Ascending aorta (tissue), 2 donors: ENCODE results near the gene UMPS. TPM values are rescaled to one million over a fixed set of nuclear protein-coding genes. Genes with fewer than 3 reads are reported as not detected.

ENCODE experiments used
- DNase-seq, 2 donors: peaks; one replicate each; pipeline ENCODE4 v3.0.0-alpha.2; 2019; ENCODE audit warnings: low spot score in 2 of 2
- H3K27ac ChIP-seq, 2 donors: fragments of 200-600 bp; sonication (generic); one replicate each; pipeline ENCODE4 v1.5.1; 2016 to 2017; ENCODE audit warnings: mild to moderate bottlenecking in 1 of 2
- H3K27me3 ChIP-seq: fragments of 200-600 bp; sonication (generic); one replicate; pipeline ENCODE4 v1.5.1; 2017
- H3K36me3 ChIP-seq, 2 donors: fragments of 200-600 bp; sonication (generic); one replicate each; pipeline ENCODE4 v1.5.1; 2016
- H3K4me1 ChIP-seq, 2 donors: fragments of 200-600 bp; sonication (generic); one replicate each; pipeline ENCODE4 v1.5.1; 2016 to 2017; ENCODE audit warnings: mild to moderate bottlenecking in 1 of 2
- H3K4me3 ChIP-seq, 2 donors: fragments of 200-600 bp; sonication (generic); one replicate each; pipeline ENCODE4 v1.5.1; 2016 to 2017; ENCODE audit warnings: mild to moderate bottlenecking in 1 of 2
- H3K9me3 ChIP-seq, 2 donors: fragments of 200-600 bp; sonication (generic); one replicate each; pipeline ENCODE4 v1.5.1; 2016
- intact Hi-C: fragments of 100-400 bp; cut with DNase I; formaldehyde crosslinking; loops from one replicate; pipeline ENCODE4 v1.15.1; 2023
- total RNA-seq: library from RNA; depleted of rRNA; stranded (reverse); fragments of >200 nt; gene quantifications from one replicate; pipeline ENCODE4 v1.1.0, GENCODE V29; 2016
- TF ChIP-seq, protein P1 (sequence below), 3 experiments: fragments of 200-600 bp in 2 of 3; fragments of 450-650 bp in 1 of 3; sonication (generic) in 2 of 3; IDR thresholded peaks; one replicate each; pipeline ENCODE4 v1.5.1; 2016 to 2019; ENCODE audit warnings: antibody characterized with exemption in 3 of 3, mild to moderate bottlenecking in 1 of 3, moderate library complexity in 1 of 3

UMPS gene
- total RNA-seq, 1 donor from 2014 or later, result 4.5 TPM

DNA sequence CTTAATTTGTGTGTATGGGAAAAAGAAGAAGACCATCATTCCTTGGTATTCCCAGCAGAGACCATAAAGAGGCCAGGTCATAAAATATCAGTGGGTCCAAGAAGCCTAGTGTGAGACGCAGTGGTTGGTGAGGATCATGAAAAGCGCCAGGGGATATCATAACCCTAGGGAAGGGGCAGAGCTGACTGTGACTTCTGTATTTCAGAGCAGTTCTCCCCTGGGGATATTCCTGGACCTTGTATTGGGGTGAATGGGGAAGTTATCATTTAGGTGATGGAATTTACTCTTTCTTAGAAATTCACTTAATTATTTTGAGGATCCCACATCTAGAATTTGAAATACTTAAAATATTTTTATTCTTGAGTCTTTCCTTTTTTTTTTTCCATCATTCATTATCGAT, 34.9 kb upstream of the UMPS start:
- no peak overlapping the region for H3K27ac ChIP-seq
- H3K4me3 ChIP-seq, result no peak overlapping the region
- H3K9me3 ChIP-seq, result no peaks in the 10 kb centered on the region
- TF ChIP-seq, protein P1, sequence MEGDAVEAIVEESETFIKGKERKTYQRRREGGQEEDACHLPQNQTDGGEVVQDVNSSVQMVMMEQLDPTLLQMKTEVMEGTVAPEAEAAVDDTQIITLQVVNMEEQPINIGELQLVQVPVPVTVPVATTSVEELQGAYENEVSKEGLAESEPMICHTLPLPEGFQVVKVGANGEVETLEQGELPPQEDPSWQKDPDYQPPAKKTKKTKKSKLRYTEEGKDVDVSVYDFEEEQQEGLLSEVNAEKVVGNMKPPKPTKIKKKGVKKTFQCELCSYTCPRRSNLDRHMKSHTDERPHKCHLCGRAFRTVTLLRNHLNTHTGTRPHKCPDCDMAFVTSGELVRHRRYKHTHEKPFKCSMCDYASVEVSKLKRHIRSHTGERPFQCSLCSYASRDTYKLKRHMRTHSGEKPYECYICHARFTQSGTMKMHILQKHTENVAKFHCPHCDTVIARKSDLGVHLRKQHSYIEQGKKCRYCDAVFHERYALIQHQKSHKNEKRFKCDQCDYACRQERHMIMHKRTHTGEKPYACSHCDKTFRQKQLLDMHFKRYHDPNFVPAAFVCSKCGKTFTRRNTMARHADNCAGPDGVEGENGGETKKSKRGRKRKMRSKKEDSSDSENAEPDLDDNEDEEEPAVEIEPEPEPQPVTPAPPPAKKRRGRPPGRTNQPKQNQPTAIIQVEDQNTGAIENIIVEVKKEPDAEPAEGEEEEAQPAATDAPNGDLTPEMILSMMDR (IDR thresholded peaks at IDR 0.05), result no peak
- H3K36me3 ChIP-seq, result peaks cover 15 to 39% of the 10 kb centered on the region in 2 donors
- no peak for DNase-seq
- intact Hi-C loops, result no loop called here
- no peaks in the 10 kb centered on the region for H3K27me3 ChIP-seq
- no peaks in the 10 kb centered on the region for H3K4me1 ChIP-seq

DNA sequence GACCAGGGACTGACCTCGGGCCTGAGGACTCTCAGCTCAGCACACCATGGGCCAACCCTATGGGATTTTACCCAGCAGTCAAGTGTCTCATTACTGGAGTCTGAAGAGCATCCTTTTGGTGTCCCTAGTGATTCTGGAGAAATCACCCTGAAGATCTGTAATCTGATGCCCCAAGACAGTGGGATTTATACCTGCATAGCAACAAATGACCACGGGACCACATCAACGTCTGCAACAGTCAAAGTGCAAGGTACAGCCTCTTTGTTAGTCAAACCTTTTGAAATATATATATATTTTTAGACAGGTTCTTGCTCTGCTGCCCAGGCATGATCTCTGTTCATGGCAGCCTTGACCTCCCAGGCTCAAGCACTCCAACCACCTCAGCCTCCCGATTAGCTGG, 34.2 kb upstream of the UMPS start:
- no peaks in the 10 kb centered on the region for H3K27me3 ChIP-seq
- H3K9me3 ChIP-seq, result no peaks in the 10 kb centered on the region
- TF ChIP-seq, protein P1 (IDR thresholded peaks at IDR 0.05), result no peak
- no peak overlapping the region for H3K27ac ChIP-seq
- no peaks in the 10 kb centered on the region for H3K4me1 ChIP-seq
- peaks cover 15 to 43% of the 10 kb centered on the region in 2 donors for H3K36me3 ChIP-seq
- H3K4me3 ChIP-seq, result no peak overlapping the region
- intact Hi-C loops, result no loop called here
- DNase-seq, result no peak

DNA sequence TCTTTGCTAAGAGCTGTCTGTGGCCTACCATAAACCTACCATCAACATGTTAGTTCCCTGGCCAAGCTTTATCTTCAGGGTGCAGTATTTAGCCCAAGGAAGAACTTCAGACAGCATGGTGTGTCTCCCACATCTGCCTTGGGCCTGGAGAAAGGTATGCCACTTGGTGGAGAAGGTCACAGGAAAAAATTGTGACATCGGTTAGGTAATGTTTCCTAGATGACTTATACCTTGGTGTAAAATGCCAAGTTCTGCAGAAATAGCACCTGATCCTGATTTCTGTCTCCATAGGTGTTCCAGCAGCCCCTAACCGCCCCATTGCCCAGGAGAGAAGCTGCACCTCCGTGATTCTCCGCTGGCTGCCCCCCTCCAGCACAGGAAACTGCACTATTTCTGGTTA, 33.0 kb upstream of the UMPS start:
- no peak overlapping the region for H3K4me3 ChIP-seq
- H3K27ac ChIP-seq, result no peak overlapping the region
- intact Hi-C loops, result no loop called here
- H3K27me3 ChIP-seq, result no peaks in the 10 kb centered on the region
- H3K36me3 ChIP-seq, result peaks cover 15 to 43% of the 10 kb centered on the region in 2 donors
- TF ChIP-seq, protein P1 (IDR thresholded peaks at IDR 0.05), result no peak
- H3K4me1 ChIP-seq, result no peaks in the 10 kb centered on the region
- no peaks in the 10 kb centered on the region for H3K9me3 ChIP-seq
- no peak for DNase-seq

DNA sequence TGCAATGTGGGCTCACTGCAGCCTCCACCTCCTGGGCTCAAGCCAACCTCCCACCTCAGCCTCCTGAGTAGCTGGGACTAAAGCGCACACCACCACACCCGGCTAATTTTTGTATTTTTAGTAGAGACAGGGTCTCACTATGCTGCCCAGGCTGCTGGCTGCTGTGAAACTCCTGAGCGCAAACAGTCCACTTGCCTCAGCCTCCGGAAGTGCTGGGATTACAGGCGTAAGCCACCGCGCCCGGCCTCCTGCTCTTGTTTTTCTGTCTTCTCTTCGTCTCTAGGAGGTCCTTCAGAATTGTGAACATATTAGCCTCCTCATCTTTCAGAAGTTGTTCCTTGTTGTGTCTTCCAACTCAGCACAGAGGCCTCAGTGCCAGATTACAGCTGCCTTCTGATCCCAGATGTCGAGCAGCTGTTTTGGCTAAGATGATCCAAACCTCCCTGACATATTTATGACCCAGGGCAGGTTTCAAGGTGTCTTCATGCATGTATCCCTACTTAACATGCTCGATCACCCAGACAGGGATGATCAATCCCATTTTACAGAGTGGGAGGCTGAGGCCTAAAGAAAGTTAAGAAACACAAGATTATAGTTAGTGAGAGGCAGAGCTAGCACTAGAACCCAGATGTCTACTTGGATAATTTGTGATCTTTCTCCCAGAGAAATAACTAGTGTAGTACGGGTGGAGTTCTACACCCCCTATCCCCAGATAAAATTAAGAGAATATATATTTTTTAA, 32.1 kb upstream of the UMPS start:
- no peaks in the 10 kb centered on the region for H3K27me3 ChIP-seq
- intact Hi-C loops, result no loop called here
- TF ChIP-seq, protein P1 (IDR thresholded peaks at IDR 0.05), result no peak
- no peaks in the 10 kb centered on the region for H3K4me1 ChIP-seq
- no peak overlapping the region for H3K27ac ChIP-seq
- H3K4me3 ChIP-seq, result no peak overlapping the region
- DNase-seq, result no peak
- H3K36me3 ChIP-seq, result peaks cover 15 to 43% of the 10 kb centered on the region in 2 donors
- H3K9me3 ChIP-seq, result no peaks in the 10 kb centered on the region

DNA sequence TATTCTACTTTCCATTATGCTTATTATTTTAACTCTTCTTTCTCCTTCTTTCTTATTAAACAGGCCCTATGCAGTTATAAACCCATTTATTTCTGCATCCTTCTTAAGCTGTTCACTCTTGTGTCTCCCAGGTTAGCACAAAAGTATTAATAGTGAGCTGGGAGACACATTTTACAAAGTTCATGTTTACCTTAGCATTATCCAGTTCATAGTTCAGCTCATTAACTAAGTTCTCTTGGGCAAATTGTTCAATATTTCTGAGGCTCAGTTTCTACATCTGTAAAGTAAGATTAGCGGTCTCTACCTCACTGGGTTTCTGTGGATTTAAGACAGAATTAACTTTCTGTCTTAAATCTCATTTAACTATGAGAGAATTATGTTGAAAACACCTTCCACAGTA, 31.2 kb upstream of the UMPS start:
- Histone ChIP-seq H3K4me1 (no peaks in the 10 kb centered on the region), H3K9me3 (no peaks in the 10 kb centered on the region), H3K36me3 (peaks cover 15 to 48% of the 10 kb centered on the region in 2 donors), H3K27me3 (no peaks in the 10 kb centered on the region), H3K27ac (no peak overlapping the region), H3K4me3 (no peak overlapping the region)
- no peak for DNase-seq
- TF ChIP-seq, protein P1 (IDR thresholded peaks at IDR 0.05), result no peak
- intact Hi-C loops, result no loop called here
